SK-N-SH treated with all-trans-retinoic acid at 6 μM for 48 hours (cell line): Measurements from ENCODE around the gene MLLT11.

Source experiments
- ZFP3 ChIP-seq: fragments of 250-450 bp; sonication (Bioruptor Pico); IDR thresholded peaks from 2 replicates; pipeline ENCODE4 v1.5.0; 2020; ENCODE audit warnings: mild to moderate bottlenecking, moderate library complexity
- ZFP30 ChIP-seq: fragments of 450-650 bp; formaldehyde crosslinking; IDR thresholded peaks from 2 replicates; pipeline ENCODE4 v1.5.0; 2022; ENCODE audit warnings: mild to moderate bottlenecking, moderate library complexity

DNA sequence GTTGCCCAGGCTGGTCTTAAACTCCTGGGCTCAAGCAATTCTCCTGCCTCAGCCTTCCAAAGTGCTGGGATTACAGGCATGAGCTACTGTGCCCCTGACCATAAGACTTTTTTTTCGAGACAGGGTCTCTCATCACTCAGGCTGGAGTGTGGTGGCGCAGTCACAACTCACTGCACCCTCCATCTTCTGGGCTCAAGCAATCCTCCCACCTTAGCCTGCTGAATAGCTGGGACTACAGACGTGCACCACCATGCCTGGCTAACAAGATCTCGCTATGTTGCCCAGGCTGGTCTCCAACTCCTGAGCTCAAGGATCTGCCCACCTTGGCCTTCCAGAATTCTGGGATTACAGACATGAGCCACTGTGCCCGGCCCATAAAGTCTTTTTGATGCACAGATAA, 10.7 kb upstream of the MLLT11 start:
- TF ChIP-seq ZFP30 (no peak), ZFP3 (CRISPR knock-in tag) (no peak)
